ENCODE measurements around the gene NXF3.
"Not testable (repeated sequence)": the region's sequence is repeated elsewhere in the genome, so short reads cannot be mapped to it uniquely, and the experiment has no call there.

NXF3 gene

DNA sequence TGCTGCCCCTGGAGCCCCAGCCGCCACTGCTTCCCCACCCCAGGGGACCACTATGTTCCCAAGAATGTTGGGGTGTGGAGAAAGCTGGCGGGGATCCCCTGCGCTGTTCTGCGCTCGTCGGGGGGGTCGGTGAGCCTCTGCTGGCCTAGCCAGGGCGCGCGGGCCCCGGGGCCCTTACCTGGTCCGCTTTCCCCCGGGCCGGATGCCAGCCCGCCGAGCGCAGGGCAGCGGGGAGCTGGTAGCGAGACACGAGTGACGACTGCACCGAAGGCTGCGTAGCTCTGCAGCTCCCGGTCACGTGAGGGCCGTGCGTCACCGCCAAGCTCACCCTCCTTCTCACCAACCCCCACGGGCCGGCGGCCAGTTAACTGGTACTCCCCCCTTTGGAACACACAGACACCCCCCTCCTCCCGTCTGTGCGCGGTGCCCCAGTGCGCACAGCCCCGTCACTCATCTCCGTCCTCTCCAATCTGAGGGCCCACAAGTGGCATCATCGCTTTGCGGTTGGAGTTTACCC, 29.0 kb downstream of the NXF3 start, which contains the start of gene BEX1:
TSS of gene BEX1 (minus strand) at position 254 of the 517 bp plus-strand sequence. CDS start 897 bp downstream, outside the sequence.
- TF ChIP-seq, protein P1, sequence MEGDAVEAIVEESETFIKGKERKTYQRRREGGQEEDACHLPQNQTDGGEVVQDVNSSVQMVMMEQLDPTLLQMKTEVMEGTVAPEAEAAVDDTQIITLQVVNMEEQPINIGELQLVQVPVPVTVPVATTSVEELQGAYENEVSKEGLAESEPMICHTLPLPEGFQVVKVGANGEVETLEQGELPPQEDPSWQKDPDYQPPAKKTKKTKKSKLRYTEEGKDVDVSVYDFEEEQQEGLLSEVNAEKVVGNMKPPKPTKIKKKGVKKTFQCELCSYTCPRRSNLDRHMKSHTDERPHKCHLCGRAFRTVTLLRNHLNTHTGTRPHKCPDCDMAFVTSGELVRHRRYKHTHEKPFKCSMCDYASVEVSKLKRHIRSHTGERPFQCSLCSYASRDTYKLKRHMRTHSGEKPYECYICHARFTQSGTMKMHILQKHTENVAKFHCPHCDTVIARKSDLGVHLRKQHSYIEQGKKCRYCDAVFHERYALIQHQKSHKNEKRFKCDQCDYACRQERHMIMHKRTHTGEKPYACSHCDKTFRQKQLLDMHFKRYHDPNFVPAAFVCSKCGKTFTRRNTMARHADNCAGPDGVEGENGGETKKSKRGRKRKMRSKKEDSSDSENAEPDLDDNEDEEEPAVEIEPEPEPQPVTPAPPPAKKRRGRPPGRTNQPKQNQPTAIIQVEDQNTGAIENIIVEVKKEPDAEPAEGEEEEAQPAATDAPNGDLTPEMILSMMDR (IDR thresholded peaks at IDR 0.05) = no peak
- TF ChIP-seq ZFX (IDR thresholded peaks at IDR 0.05; ENCODE audit: borderline replicate concordance) = no peak
- H3K27ac ChIP-seq = peak within 1 kb of the TSS; percentile 65

DNA sequence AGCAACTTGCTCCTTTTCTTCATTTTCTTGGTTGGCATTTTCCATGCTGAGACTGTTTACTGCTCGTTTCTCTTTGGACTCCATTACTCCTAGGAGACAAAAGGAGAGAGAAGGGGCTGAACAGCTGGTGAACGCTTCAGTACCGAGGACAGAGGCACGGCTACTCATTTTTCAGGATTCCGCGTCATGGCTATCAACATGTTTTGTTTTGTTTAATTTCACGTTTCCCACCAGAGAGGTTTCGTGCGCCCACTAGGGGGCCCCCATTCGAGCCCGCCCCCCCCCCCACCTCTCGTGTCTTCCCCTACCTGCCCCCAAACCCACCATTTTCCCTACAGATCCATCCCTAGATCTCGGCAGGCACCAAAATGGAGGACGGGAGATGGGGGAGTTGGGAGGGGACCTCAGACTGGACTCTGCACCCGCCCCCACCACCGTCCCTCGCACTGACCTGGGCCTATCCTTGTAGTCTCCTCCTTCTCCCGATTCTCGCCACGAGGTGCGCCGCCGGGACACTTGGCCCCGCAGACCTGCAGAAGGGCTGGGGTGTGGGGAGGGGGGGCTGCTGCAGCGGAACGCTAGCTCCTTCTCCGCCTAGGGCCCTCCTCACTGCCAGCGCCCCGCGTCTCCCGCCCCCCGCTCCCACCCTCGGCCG, 29.6 kb downstream of the NXF3 start:
- H3K27ac ChIP-seq = peak overlapping the region; percentile 65
- TF ChIP-seq, protein P1 (IDR thresholded peaks at IDR 0.05) = no peak
- no peak for TF ChIP-seq ZFX (IDR thresholded peaks at IDR 0.05; ENCODE audit: borderline replicate concordance)

- peak overlapping the region; percentile 71 for H3K27ac ChIP-seq
- TF ChIP-seq, protein P1 (IDR thresholded peaks at IDR 0.05) = no peak
- no peak for TF ChIP-seq ZFX (IDR thresholded peaks at IDR 0.05; ENCODE audit: borderline replicate concordance)
Observed at GRCh38 chrX:103061486-103061885, 31.5 kb downstream of the NXF3 start.

GRCh38 chrX:103056902-103057301, 36.0 kb downstream of the NXF3 start:
- TF ChIP-seq, protein P1 (IDR thresholded peaks at IDR 0.05) = no peak
- TF ChIP-seq ZFX (IDR thresholded peaks at IDR 0.05; ENCODE audit: borderline replicate concordance) = no peak
- peak overlapping the region; percentile 81 for H3K27ac ChIP-seq

- H3K27ac ChIP-seq = peak overlapping the region; percentile 75
- TF ChIP-seq ZFX (IDR thresholded peaks at IDR 0.05; ENCODE audit: borderline replicate concordance) = no peak
- TF ChIP-seq, protein P1 (IDR thresholded peaks at IDR 0.05) = no peak
Observed at GRCh38 chrX:103052625-103053024, 40.3 kb downstream of the NXF3 start.

DNA sequence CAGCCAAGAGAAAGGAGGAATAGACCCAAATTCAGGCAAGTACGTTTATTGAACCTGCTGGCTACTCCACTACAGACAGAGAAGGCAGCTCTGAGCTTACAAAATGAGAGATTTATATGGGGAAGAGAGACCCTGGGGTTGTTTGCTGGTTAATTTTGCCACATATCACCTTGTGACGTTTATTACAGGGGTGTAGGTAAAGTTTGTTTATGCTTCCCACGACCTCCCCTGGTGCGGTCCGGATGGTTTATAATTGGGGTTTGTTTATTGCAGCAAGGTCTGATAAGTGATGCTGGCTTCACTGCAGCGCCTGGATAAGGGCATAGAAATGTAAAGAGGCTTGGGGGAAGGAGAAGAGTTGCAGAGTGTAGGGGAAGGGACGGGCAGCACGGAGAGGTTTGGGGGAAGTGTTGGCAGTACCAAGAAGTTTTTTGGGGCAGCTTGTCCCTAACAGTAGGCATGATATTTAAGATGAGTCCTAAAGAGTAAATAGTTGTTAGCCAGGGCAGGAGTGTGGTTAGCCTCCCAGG, 41.6 kb downstream of the NXF3 start:
- H3K27ac ChIP-seq = peak overlapping the region; percentile 75
- TF ChIP-seq ZFX (IDR thresholded peaks at IDR 0.05; ENCODE audit: borderline replicate concordance) = no peak
- TF ChIP-seq, protein P1 (IDR thresholded peaks at IDR 0.05) = no peak

DNA sequence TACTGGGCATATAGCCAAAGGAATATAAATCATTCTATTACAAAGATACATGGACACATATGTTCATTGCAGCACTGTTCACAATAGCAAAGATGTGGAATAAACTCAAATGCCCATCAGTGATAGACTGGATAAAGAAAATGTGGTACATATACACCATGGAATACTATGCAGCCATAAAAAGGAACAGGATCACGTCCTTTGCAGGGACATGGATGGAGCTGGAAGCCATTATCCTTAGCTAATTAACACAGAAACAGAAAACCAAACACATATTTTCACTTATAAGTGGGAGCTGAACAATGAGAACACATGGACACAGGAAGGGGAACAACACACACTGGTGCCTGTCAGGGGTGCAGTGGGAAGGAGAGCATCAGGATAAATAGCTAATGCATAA, 59.6 kb downstream of the NXF3 start:
- not testable (repeated sequence) for H3K27ac ChIP-seq
